HG03354 (cell line): ENCODE data around the gene H6PD.

Source experiments
- ATAC-seq: cut with Tn5 transposase; IDR thresholded peaks from one replicate; pipeline ENCODE4 v1.9.1; 2021; ENCODE audit warnings: mild to moderate bottlenecking; ENCODE audit not compliant: unreplicated experiment, poor library complexity, severe bottlenecking

H6PD gene

GRCh38 chr1:9270290-9270883 lies 35.8 kb downstream of the H6PD start:
- ATAC-seq, result no peak

- ATAC-seq, result no peak
Measured at GRCh38 chr1:9271283-9271682, 36.7 kb downstream of the H6PD start.

- no peak for ATAC-seq
Measured at GRCh38 chr1:9271861-9272595, 37.5 kb downstream of the H6PD start.

GRCh38 chr1:9273177-9273576 lies 38.6 kb downstream of the H6PD start:
- ATAC-seq, result no peak

- no peak for ATAC-seq
Measured at GRCh38 chr1:9275161-9275560, 40.6 kb downstream of the H6PD start.

GRCh38 chr1:9275567-9276034 lies 41.0 kb downstream of the H6PD start:
- peak; percentile 90 for ATAC-seq

GRCh38 chr1:9278116-9278515 lies 43.5 kb downstream of the H6PD start:
- ATAC-seq, result no peak

- ATAC-seq, result no peak
Measured at GRCh38 chr1:9278585-9279153, 44.1 kb downstream of the H6PD start.

- no peak for ATAC-seq
Measured at GRCh38 chr1:9279172-9279840, 44.7 kb downstream of the H6PD start.

GRCh38 chr1:9280015-9280860 lies 45.7 kb downstream of the H6PD start:
- no peak for ATAC-seq

- no peak for ATAC-seq
Measured at GRCh38 chr1:9281071-9281827, 46.7 kb downstream of the H6PD start.

GRCh38 chr1:9281908-9282695 lies 47.5 kb downstream of the H6PD start:
- ATAC-seq, result no peak

GRCh38 chr1:9282696-9282955 lies 48.1 kb downstream of the H6PD start:
- ATAC-seq, result no peak

- no peak for ATAC-seq
Measured at GRCh38 chr1:9284061-9284460, 49.5 kb downstream of the H6PD start.

- ATAC-seq, result no peak
Measured at GRCh38 chr1:9286556-9286955, 52.0 kb downstream of the H6PD start.

GRCh38 chr1:9289090-9289534 lies 54.5 kb downstream of the H6PD start:
- no peak for ATAC-seq

GRCh38 chr1:9289711-9290485 lies 55.3 kb downstream of the H6PD start:
- no peak for ATAC-seq

GRCh38 chr1:9291914-9292360 lies 57.4 kb downstream of the H6PD start:
- no peak for ATAC-seq
